ENCODE data around the gene TRAPPC5. TPM values are rescaled to one million over a fixed set of nuclear protein-coding genes. Genes with fewer than 3 reads are reported as not detected.

Gene TRAPPC5
- 100 to 1,000 TPM; 109 to 217 (median 115) TPM for polyA plus RNA-seq

DNA sequence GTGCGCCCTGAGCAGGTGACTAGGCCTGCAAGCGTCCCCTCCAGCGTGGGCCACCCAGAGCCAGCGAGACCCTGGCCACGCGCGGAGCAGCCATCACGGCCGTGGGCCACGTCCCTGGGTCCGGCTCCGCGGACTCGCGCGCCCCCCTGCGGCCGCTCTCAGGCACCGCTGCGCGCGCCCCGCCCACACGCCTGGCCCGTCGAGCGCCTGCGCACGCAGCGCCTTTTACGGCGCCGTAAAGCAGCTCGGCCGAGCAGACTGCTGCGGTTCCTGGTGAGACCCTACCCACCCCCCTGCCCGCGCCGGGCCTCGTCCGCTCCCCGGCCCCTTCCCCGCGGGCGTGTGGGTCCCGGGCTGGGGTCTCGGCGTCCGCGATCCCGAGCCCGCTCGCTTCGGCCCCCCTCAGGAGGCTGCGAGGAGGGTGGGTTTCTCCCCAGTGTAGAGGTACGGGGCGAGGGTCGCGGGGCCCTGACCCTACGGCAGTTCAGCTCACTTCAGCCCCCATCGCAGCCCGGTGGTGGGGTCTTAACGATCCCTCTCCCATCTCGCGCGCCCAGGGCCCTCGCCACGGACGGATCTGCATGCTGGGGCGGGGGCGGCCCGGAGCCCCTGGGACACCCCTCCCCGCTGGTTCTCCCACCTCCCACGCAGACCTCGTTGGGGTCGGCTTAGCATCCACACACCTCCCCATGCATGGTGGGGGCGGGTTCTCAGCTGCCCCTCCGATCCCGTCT, at the start of gene TRAPPC5:
TSS of gene TRAPPC5 (plus strand) at position 228 of the 734 bp plus-strand sequence. CDS start 1,421 bp downstream, outside the sequence.
- Mint-ChIP-seq H3K4me3 (peak within 1 kb of the TSS; percentile 84 to 89 (median 88)), H3K4me1 (peaks cover 14 to 21% of the 10 kb centered on the region in 2 donors), H3K9me3 (peaks cover 0 to 1% (median 0%) of the 10 kb centered on the region in 6 donors), H3K27me3 (ENCODE audit: low read depth in 3 of 3) (peaks cover 21 to 27% (median 22%) of the 10 kb centered on the region in 3 donors), H3K27ac (peak within 1 kb of the TSS; percentile 43 to 89 (median 85)), H3K36me3 (peaks cover 0 to 8% (median 3%) of the 10 kb centered on the region in 3 donors)
- peak; percentile 84 to 87 (median 87) for DNase-seq

DNA sequence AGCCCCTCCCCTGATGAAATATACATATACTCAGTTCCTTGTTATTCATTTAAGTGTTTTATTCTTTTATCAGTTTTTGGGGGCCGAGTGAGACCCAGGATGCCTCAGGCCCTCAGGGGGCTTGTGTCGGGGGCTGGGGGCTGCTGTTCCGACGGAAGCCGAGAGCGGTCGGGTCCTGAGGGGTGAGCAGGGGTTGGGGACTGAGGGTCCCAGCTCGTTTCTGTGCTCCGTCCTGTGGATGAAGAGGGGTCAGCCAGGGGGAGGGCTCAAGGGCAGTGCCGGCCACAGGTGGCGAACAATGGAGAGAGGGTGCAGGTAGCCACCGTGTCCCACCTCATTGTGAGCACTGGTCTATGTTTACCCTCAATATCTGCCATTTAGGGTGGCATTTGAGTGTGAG, 49.1 kb upstream of the TRAPPC5 start:
- Mint-ChIP-seq H3K27me3 (ENCODE audit: low read depth in 3 of 3) (peaks cover 11 to 13% (median 11%) of the 10 kb centered on the region in 3 donors), H3K4me1 (peaks cover 50 to 55% of the 10 kb centered on the region in 2 donors), H3K36me3 (peaks cover 0 to 7% (median 6%) of the 10 kb centered on the region in 3 donors), H3K4me3 (peak overlapping the region in 2 of 5 donors; percentile 38 to 46), H3K27ac (peak overlapping the region in 1 of 6 donors; percentile 28), H3K9me3 (no peaks in the 10 kb centered on the region)
- DNase-seq, result no peak

DNA sequence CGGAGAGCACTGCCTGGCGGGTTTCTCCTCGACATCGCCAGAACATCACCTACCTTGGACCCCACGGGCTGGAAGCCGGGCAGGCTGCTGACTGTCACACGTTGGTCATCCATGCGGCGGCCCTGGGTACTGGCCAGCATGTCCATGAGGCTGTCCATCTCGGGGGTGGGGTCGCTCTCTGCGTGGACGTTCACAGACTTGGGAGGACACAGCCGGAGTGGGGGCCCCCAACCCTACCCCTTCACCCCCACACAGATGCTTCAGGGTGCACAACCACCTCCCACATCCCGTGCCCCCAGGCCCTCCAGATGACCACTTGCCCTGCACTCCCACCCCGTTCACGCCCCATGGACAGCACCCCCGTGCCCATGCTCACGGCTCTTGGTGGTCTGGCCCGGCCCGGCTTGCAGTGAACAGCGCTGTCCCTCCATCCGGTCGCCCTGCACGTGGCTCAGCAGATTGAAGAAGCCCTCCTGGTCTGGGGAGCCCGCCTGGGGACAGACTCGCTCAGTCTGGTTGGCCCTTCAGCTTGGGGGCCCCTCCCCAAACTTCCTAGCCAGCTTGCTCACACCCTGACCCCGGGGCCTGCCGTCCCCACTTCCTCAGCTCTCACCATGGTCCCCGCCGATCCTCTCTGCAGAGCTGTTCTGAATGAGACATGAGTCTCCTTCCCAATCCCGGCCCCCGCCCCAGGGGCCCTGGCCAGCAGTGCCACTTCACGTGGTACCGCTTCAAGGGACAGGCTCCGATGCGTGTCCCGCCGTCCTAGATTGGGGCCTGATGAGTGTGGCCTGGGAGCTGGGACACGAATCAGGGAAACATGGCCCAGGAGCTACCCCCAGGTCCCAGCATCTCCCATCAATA, 48.1 kb upstream of the TRAPPC5 start:
- peaks cover 51 to 54% of the 10 kb centered on the region in 2 donors for H3K4me1 Mint-ChIP-seq
- no peak overlapping the region for H3K27ac Mint-ChIP-seq
- H3K4me3 Mint-ChIP-seq, result no peak overlapping the region

DNA sequence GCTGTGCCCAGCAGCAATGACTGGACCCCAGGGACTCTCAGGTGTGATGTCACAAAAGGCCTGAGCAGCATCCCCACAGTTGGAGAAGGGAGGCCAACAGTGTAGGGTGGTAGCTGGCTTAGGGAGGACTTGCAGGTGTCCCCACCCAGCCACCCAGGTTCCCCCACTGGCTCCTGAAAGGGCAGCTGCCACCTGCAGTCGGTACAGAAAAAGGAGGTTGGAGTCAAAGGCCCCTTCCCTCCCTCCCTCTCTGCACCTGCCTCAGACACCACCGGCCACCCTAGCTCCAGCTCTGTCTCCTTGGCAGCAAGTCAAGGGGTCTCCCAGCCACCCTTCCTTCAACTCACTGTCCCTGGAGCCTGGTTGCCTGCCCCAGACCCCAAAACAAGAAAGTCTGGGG, 46.9 kb upstream of the TRAPPC5 start, which contains the start of gene PCP2:
TSS of gene PCP2 (minus strand) at position 22 of the 400 bp plus-strand sequence. CDS start 262 bp downstream, outside the sequence.
- Mint-ChIP-seq H3K9me3 (no peaks in the 10 kb centered on the region), H3K36me3 (peaks cover 0 to 6% (median 4%) of the 10 kb centered on the region in 3 donors), H3K4me3 (no peak within 1 kb of the TSS), H3K27me3 (ENCODE audit: low read depth in 3 of 3) (peaks cover 9 to 14% (median 11%) of the 10 kb centered on the region in 3 donors), H3K4me1 (peaks cover 46 to 50% of the 10 kb centered on the region in 2 donors), H3K27ac (peak within 1 kb of the TSS in 2 of 6 donors; percentile 34 to 49)
- DNase-seq, result no peak

More for the DNA sequence above, 48.1 kb upstream of the TRAPPC5 start:
- no peak for DNase-seq
- no peaks in the 10 kb centered on the region for H3K9me3 Mint-ChIP-seq
- H3K27me3 Mint-ChIP-seq (ENCODE audit: low read depth in 3 of 3), result peaks cover 11 to 16% (median 13%) of the 10 kb centered on the region in 3 donors
- H3K36me3 Mint-ChIP-seq, result peaks cover 0 to 6% (median 4%) of the 10 kb centered on the region in 3 donors

DNA sequence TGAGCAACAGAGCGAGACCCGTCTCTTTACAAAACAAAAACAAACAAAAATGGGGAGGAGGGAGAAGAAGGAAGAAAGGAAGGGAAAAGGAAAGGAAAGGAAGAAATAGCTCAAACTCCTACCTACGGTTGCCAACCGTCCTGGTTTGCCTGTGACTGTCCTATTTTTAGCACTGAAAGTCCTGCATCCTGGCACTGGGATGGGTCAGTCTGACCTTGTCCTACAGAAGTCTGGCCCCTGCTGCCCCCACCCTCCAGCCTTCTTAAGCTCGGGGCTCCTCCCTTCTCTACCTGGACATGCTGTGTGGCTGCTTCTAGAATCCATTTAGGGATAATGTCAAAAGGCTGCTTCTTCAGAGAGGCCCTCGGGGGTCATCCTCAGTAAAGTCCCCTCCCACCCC, 45.0 kb upstream of the TRAPPC5 start:
- Mint-ChIP-seq H3K36me3 (peaks cover 3 to 6% (median 4%) of the 10 kb centered on the region in 3 donors), H3K9me3 (no peaks in the 10 kb centered on the region), H3K27ac (peak overlapping the region; percentile 56 to 93 (median 88)), H3K4me1 (peaks cover 44 to 49% of the 10 kb centered on the region in 2 donors), H3K27me3 (ENCODE audit: low read depth in 3 of 3) (peaks cover 0 to 8% (median 0%) of the 10 kb centered on the region in 3 donors), H3K4me3 (peak overlapping the region; percentile 82 to 87 (median 83))
- DNase-seq, result no peak

DNA sequence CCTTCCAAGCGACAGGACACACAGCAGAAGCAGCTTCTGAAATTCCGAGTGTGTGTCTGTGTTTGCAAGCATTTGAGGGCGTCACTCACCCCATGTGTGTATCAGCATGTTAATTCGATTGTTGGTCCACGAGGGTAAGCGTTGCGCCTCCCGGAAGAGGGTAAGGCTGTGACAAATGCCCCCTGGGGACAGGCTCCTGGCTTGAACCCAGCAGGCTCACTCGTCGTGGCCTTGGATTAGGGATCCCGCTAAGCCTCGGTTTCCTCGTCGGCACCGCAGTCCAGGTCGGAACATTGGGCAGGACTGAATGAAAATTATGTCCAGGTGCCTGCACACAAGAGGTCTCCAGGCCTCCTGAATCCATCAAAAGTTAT, 44.3 kb upstream of the TRAPPC5 start:
- Mint-ChIP-seq H3K4me3 (peak overlapping the region; percentile 82 to 87 (median 83)), H3K27ac (peak overlapping the region; percentile 88 to 93 (median 90)), H3K27me3 (ENCODE audit: low read depth in 3 of 3) (peaks cover 0 to 8% (median 0%) of the 10 kb centered on the region in 3 donors), H3K4me1 (peaks cover 41 to 45% of the 10 kb centered on the region in 2 donors), H3K36me3 (peaks cover 3 to 6% (median 4%) of the 10 kb centered on the region in 3 donors), H3K9me3 (no peaks in the 10 kb centered on the region)
- no peak for DNase-seq

DNA sequence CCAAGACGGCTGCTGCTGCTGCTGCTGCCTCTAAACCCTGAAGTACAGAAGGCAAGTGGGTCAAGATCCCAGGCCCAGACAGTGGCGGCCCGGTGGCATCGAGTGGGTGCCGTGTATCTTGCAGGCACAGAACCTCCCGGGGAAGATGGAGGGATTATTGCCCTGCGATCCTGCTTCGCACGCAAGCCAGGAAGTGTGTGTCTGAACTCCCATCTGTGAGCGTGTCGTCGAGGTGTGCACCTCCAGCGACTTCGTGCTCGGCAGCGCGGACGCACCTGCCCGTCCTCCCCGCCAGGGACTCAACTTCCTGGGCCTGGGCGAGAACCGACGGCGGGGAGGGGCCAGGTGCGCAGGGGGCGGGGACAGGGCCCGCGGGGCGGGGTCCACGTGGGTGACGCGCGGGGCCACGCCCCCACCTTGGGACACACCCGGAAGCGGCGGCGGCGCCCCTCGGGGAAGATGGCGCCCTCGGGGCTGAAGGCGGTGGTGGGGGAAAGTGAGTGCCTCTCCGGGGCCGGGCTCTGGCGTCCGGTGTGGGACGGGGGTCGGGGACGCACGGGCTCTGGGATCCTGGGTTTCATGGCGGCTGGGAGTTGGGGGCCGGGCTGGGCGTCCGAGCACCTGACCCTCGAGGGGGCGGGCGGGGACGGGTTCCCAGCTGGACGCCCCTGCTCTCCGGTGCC, 43.8 kb upstream of the TRAPPC5 start, which contains the start of gene STXBP2:
TSS of gene STXBP2 (plus strand) at position 420 of the 683 bp plus-strand sequence. CDS start at position 460, 40 bp downstream.
- peak; percentile 87 to 90 (median 88) for DNase-seq
- Mint-ChIP-seq H3K27ac (peak within 1 kb of the TSS; percentile 88 to 93 (median 90)), H3K4me1 (peaks cover 38 to 45% of the 10 kb centered on the region in 2 donors), H3K4me3 (peak within 1 kb of the TSS; percentile 82 to 87 (median 83)), H3K27me3 (ENCODE audit: low read depth in 3 of 3) (peaks cover 0 to 8% (median 0%) of the 10 kb centered on the region in 3 donors), H3K9me3 (no peaks in the 10 kb centered on the region), H3K36me3 (peaks cover 3 to 6% (median 4%) of the 10 kb centered on the region in 3 donors)

DNA sequence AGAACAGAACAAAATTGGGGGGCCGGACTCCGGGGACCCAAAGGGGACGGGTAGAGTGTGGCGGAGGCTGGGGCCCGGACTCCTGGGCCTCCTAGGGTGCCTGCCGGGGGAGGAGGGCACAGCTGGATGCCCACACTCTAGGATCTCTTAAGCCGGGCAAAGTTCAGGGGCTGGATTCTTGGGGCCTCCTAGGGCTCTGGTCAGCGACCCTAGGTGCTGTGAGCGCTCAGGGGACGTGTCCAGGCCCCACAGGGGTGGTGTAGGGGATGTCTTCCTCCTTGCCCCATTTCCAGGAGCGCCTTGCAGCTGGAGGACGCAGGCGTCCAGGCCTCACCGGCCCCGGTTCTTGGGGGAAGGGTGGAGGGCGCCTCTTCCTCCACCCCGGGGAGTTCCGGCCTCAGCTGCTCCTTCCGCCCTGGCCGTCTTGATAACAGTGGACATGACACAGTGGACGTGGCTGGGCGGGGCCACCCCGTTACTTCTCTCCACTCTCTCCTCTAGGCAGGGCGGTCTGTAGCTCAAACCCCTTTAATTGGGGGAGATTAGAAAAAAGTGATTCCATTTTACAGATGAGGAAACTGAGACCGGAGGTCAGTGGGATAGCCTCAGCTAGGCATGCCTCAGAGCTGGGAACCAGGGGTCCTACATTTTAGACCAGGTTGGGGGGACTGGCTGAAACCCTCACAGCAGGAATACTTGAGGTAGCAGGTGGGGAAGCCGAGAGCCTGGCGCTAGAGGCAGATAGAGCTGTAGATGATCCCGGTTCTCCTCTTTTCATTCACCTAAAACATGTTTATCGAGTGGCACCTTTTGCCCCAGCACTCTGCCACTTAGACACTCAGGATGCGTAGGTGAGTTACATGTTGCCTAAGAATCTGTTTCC, 43.0 kb upstream of the TRAPPC5 start:
- H3K36me3 Mint-ChIP-seq, result peaks cover 3 to 6% (median 4%) of the 10 kb centered on the region in 3 donors
- peak overlapping the region; percentile 83 to 93 (median 90) for H3K27ac Mint-ChIP-seq
- peak overlapping the region; percentile 82 to 87 (median 83) for H3K4me3 Mint-ChIP-seq
- peak in 2 of 3 donors; percentile 21 to 32 for DNase-seq
- H3K9me3 Mint-ChIP-seq, result no peaks in the 10 kb centered on the region
- H3K4me1 Mint-ChIP-seq, result peaks cover 36 to 45% of the 10 kb centered on the region in 2 donors
- peaks cover 0 to 8% (median 0%) of the 10 kb centered on the region in 3 donors for H3K27me3 Mint-ChIP-seq (ENCODE audit: low read depth in 3 of 3)

DNA sequence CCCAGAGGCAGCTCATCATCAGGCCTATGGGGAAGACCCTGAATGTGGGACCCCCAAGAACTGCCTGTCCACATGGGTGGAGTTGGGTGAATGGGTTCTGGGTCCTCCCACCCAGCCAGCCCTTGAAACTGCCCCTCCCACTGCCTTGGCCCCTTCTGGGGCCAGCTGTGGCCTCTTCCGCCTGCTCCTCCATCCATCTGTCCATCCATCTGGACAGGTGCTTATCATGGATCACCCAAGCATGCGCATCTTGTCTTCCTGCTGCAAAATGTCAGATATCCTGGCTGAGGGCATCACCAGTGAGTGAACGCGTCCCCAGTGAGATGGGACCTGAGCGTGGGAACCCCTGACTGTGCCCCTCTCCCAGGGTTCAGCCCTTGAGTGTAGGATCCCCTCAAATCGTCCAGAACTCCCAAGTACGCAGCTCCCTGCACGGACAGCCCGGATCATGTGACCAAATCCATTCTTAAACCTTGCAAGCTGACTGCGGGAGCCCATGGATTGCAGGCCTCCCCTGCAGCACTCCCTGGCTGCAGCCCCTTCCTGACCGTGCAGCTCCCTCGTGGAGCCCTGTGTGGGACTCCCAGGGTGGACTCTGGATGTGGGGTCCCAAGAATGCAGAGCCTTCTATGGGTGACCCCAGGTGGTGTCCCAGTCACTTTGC, 41.7 kb upstream of the TRAPPC5 start:
- Mint-ChIP-seq H3K27me3 (ENCODE audit: low read depth in 3 of 3) (peaks cover 0 to 8% (median 0%) of the 10 kb centered on the region in 3 donors), H3K27ac (peak overlapping the region; percentile 3 to 67 (median 60)), H3K4me1 (peaks cover 36 to 45% of the 10 kb centered on the region in 2 donors), H3K4me3 (peak overlapping the region; percentile 4 to 67 (median 42)), H3K9me3 (no peaks in the 10 kb centered on the region), H3K36me3 (peaks cover 3 to 6% (median 4%) of the 10 kb centered on the region in 3 donors)
- DNase-seq, result no peak

DNA sequence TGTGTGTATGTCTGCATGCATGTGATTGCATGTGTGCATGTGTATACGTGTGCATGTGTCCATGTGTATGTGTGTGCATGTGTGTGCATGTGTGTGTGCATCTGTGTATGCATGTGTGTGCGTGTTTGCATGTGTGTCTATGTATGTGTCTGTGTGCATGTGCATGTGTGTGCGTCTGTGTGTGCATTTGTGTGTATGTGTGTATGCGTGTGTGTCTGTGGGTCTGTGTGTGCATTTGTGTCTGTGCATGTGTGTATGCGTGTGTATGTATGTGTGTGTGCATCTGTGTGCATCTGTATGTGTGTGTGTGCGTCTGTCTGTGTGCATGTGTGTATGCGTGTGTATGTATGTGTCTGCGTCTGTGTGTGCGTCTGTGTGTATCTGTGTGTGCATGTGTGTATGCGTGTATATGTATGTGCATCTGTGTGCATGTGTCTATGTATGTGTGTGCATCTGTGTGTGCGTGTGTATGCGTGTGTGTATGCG, 40.7 kb upstream of the TRAPPC5 start:
- H3K9me3 Mint-ChIP-seq, result no peaks in the 10 kb centered on the region
- H3K27ac Mint-ChIP-seq, result peak overlapping the region; percentile 0 to 76 (median 32)
- no peak for DNase-seq
- H3K27me3 Mint-ChIP-seq (ENCODE audit: low read depth in 3 of 3), result peaks cover 0 to 12% (median 0%) of the 10 kb centered on the region in 3 donors
- H3K4me1 Mint-ChIP-seq, result peaks cover 36 to 45% of the 10 kb centered on the region in 2 donors
- peak overlapping the region; percentile 8 to 42 (median 30) for H3K4me3 Mint-ChIP-seq
- H3K36me3 Mint-ChIP-seq, result peaks cover 3 to 6% (median 4%) of the 10 kb centered on the region in 3 donors

DNA sequence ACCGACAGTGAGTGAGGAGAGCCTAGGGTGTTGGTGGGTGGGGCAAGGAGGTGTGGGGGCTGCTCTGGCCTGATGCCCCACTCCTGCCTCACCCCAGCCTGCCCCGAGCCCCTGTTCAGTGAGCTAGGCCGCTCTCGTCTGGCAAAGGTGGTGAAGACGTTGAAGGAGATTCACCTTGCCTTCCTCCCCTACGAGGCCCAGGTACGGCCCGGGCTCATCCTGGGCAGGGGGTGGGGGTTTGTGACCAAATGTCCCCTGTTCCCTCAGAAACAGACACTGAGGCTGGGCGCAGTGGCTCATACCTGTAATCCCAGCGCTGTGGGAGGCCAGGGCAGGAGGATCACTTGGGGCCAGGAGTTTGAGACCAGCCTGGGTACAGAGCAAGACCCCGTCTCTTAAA, 39.8 kb upstream of the TRAPPC5 start:
- no peak for DNase-seq
- H3K27ac Mint-ChIP-seq, result no peak overlapping the region
- H3K4me1 Mint-ChIP-seq, result peaks cover 33 to 38% of the 10 kb centered on the region in 2 donors
- H3K27me3 Mint-ChIP-seq (ENCODE audit: low read depth in 3 of 3), result peaks cover 0 to 10% (median 0%) of the 10 kb centered on the region in 3 donors
- H3K9me3 Mint-ChIP-seq, result no peaks in the 10 kb centered on the region
- H3K36me3 Mint-ChIP-seq, result peaks cover 4 to 8% (median 5%) of the 10 kb centered on the region in 3 donors
- H3K4me3 Mint-ChIP-seq, result no peak overlapping the region
